NCI-H1417 treated with DMSO at 0.1 percent for 48 hours (cell line): ENCODE results near the gene ZNF385A.

Source experiments
- DNase-seq: peaks from one replicate; lab custom pipeline; 2025; lab: John Stamatoyannopoulos, UW

Gene ZNF385A, protein sequence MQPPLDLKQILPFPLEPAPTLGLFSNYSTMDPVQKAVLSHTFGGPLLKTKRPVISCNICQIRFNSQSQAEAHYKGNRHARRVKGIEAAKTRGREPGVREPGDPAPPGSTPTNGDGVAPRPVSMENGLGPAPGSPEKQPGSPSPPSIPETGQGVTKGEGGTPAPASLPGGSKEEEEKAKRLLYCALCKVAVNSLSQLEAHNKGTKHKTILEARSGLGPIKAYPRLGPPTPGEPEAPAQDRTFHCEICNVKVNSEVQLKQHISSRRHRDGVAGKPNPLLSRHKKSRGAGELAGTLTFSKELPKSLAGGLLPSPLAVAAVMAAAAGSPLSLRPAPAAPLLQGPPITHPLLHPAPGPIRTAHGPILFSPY

GRCh38 chr12:54384591-54385041 is at the start of gene ZNF385A:
TSS of gene ZNF385A (minus strand) at chr12:54384733. CDS start at chr12:54384514, 219 bp downstream.
- DNase-seq = no peak

DNA sequence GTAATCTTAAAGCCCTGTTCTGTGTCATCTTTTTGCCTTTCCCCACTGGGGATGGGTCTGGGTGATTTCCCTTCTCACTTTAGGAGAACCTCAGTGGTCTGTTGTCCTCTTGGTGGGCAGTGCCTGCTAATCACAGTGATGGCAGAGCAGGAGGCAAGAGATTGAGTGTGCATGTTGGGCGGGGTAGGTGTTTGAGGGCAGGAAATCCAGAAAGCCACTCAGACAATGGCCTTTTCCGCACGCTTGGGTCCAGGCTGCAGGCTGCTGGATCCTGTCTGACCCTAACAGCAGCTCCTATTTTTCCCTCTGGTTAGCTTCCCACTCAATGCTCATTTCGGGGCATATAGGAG is 48.3 kb upstream of the ZNF385A start:
- no peak for DNase-seq

- DNase-seq = no peak
These were observed 47.6 kb upstream of the ZNF385A start for GRCh38 chr12:54431911-54432814.

DNA sequence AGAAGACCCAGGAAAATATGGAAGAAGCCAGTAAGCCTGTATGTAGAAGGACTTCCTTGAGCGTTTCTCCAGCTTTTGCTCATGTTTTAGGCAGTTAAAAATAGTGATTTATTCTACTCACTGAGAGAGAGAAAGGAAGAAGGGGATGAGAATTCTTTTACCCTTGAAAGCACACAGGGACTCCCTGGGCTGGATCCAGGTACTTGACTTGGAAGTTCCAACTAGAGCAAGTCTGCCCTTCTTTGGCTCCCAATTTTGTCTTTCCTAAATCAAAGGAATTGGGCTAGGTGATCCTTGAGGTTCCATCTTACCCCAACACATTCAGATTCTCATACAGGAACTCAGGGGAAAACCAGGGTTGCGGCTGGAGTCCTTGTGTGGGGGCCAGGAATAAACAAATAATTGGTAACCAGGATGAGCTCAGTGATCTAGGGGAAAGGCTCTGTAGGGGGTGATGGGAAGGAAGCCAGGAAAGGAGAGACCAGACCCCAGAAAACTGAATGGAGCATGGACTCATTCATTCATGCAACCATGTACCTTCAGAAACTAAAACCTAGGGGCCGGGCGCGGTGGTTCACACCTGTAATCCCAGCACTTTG is 46.0 kb upstream of the ZNF385A start:
- DNase-seq = no peak

- DNase-seq = no peak
These were observed 44.5 kb upstream of the ZNF385A start for GRCh38 chr12:54429014-54429471.

- no peak for DNase-seq
These were observed 43.8 kb upstream of the ZNF385A start for GRCh38 chr12:54428050-54429013.

DNA sequence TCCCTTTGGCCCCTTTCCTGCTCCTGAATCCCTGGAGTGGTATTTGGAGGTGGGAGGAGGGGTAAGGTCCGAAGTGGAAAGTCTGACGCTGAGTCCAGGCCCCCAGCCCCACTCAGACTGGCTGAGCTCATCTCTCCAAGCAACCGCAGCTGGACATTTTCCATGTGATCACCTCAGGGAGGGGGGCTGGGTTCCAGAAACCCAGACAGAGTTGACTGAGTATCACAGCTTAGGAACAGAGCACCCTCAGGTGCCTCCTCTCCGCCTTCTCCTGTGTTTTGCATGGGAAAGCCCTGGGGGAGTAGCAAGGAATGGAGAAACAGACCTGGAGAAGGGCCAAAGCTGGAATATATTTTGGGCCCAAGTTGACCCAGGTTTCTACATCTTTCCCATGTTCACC is 42.6 kb upstream of the ZNF385A start:
- DNase-seq = no peak

DNA sequence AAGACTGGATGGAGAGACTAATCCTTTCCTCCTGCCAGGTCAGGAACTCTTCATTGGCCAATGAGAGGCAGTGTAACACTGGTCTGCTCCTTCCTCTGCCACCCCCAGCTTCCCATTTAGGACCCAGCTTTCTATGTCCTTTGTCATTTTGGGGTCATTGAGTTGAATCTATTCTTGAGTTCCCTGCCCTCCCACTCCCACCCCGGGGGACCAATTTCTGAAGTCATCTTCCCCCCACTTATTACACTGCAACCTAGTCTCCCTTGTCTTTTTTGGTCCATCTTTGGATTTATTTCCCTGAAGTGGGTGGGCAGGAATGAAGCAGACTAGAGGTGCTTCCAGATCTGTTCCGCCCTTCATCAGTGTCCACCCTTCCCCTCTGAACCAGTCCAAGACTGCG is 42.2 kb upstream of the ZNF385A start:
- DNase-seq = no peak

DNA sequence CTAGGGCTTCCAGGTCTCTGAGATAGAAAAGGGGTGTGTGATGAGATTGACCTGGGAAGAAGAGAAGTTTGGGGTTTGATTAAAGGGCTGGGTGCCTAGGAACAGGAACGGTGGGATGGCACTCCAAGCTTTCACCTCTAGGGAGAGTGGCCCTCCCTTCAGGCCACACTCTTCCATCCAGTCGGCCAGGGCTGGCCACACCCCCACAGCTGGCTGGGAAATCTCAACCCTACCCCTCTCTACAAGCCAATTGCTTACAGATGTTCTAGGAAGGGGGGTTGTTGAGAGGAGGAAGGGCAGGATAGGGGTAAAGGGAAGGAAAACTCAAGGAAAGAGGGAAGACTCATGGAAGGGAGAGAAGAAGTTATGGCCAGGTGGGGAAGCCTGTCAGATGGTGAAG is 41.2 kb upstream of the ZNF385A start:
- no peak for DNase-seq

DNA sequence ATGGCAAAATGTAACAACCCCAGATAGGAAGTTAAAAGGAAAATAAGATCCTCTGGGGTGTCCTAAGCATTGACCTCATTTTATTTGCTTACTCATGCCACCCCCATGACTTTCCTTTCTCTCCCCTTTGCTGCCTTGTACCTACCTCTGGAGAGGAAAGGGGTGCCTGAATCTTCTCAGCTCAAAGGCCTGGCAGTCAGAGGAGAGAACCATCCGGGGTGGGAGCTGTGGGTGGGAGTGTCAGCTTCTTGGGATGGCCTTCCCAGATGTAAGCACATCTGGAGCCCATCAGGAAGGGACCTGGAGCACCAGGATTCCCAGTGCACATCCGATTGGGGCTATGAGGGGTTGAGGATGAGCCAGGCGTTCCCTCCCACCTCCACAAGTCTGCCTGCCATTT is 39.7 kb upstream of the ZNF385A start:
- no peak for DNase-seq

DNA sequence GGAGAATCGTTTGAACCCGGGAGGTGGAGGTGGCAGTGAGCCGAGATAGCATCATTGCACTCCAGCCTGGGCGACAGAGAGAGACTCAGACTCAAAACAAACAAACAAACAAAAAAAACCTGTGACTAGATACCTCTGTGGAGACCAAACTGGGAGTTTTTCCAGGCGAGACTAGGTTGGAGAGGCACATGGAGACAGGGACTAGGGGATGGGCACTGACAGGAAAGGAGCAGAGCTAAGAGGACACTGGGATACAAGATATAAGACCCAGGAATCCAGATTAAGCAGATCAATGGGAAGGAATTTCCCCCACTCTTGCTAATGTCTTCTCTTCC is 39.2 kb upstream of the ZNF385A start:
- DNase-seq = no peak

GRCh38 chr12:54421879-54422250 is 37.3 kb upstream of the ZNF385A start:
- no peak for DNase-seq

- DNase-seq = no peak
These were observed 36.8 kb upstream of the ZNF385A start for GRCh38 chr12:54421175-54421878.

GRCh38 chr12:54420766-54421144 is 36.2 kb upstream of the ZNF385A start:
- no peak for DNase-seq

DNA sequence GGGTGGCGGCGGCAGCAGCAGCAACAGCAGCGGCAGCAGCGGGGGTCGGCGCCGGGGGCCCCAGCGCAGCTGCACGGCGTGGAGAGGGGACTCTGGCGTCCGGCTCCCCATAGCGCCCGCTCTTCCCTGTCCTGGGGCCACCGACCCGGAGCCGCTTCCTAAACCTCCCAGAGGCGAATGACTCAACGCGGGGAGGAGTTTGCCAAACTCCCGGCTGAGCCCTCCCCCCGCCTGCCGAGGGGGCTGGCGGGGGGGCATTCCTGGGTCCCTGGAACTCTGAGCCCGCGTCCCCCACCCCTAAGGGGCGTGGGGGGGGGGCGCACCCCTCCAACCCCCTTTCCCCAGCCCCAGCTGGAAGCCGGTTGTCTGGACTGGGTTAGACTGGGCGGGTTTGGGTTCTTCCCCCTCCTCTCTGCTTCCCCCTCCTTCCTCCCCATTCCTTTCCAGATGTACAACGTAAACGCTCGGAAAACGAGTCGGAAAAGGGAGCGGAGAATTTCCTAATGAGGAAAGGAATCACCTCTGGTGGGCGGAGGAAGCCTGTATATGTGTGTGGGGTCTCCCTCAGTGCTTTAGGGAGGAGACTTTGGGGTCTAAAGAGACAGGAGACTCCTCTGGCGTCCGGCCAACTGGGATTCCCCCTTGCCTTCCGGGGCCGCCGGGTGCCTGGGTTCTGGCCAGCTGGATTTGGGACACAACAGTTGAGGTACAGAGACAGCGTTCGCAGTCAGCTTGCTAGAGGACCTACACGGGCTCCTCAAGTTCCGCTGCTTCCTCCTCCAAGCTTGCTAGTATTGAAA is 34.8 kb upstream of the ZNF385A start, which contains the start of gene ITGA5:
TSS of gene ITGA5 (minus strand) at position 179 of the 800 bp plus-strand sequence. CDS start at position 111, 68 bp downstream.
- no peak for DNase-seq

DNA sequence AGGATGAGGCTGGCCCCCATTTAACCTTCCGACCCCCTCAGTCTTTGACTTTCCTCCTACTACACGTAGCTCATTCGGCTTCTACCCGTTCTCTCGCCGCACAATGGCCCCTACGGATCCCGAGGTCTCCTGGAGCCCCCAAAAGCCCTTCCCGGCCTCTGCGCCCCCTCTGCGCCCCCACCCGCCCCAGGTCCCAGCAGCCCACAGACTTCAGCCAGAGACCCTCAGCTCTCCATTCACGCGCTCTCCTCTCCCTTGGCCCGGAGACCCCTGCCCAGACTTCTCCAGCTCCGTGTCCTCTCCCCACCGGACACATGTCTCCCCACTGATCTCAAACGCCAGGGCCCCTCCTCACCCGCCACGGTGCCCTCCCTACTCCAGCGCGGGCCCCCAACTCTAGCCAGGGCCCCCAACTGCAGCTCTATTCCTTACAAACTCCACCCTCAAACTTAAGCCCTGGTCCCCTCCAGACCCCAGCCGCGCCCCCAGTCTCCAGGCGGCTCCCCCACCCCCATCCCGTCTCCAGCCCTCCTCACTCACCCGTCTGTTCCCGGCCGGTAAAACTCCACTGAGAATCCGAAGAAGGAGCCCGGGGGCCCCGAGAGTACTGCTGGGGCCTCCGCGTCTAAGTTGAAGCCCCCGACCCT is 34.0 kb upstream of the ZNF385A start:
- DNase-seq = no peak

DNA sequence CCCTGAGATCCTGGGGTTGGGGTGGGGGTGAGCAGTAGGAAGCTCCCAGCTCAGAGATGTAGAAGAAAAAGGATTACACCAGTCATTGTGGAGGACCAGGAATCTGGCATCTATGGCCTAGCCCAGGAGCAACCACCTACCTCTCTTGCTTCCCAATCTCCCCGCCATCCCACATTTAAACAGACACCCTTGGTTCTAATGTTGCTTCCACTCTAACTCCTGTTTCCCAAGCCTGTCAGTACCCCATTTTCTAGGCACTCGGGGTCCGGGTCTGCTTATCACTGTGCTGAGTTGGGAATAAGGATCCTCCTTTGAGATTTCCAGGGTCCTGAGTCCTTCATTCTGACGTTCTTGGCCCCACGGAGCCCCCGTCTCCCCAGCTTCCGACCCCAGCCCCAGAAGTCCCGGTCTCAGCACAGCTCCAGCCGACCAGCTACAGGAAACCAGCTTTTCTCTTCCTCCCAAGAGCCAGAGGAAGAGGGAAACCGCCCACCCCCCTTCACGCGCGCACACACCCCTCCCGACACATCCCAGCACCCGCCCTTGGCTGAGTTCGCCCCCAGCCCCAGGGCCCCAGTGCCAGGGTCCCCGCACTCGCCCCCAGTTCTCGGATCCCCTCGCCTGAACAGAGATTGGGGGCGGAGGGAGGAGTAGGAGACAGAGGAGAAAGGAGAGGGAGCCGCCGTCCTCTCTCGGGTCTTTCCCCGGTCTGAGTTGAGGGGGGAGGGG is 33.3 kb upstream of the ZNF385A start:
- DNase-seq = no peak

- no peak for DNase-seq
These were observed 32.4 kb upstream of the ZNF385A start for GRCh38 chr12:54416687-54417603.
